Stimulated activated CD4-positive, alpha-beta T cell treated with anti-CD3 and anti-CD28 coated beads, TNF-alpha, amount 100 ng/mL, for 48 hours (primary cell): ENCODE results near the gene SACM1L.
A peak's percentile ranks its signal among the peaks of the same experiment; 100 is the strongest.

Experiments
- DNase-seq, 3 donors: peaks; one replicate each; pipeline ENCODE4 v3.0.0-alpha.2; 2020; ENCODE audit warnings: low read depth in 3 of 3

The SACM1L gene, protein sequence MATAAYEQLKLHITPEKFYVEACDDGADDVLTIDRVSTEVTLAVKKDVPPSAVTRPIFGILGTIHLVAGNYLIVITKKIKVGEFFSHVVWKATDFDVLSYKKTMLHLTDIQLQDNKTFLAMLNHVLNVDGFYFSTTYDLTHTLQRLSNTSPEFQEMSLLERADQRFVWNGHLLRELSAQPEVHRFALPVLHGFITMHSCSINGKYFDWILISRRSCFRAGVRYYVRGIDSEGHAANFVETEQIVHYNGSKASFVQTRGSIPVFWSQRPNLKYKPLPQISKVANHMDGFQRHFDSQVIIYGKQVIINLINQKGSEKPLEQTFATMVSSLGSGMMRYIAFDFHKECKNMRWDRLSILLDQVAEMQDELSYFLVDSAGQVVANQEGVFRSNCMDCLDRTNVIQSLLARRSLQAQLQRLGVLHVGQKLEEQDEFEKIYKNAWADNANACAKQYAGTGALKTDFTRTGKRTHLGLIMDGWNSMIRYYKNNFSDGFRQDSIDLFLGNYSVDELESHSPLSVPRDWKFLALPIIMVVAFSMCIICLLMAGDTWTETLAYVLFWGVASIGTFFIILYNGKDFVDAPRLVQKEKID

DNA sequence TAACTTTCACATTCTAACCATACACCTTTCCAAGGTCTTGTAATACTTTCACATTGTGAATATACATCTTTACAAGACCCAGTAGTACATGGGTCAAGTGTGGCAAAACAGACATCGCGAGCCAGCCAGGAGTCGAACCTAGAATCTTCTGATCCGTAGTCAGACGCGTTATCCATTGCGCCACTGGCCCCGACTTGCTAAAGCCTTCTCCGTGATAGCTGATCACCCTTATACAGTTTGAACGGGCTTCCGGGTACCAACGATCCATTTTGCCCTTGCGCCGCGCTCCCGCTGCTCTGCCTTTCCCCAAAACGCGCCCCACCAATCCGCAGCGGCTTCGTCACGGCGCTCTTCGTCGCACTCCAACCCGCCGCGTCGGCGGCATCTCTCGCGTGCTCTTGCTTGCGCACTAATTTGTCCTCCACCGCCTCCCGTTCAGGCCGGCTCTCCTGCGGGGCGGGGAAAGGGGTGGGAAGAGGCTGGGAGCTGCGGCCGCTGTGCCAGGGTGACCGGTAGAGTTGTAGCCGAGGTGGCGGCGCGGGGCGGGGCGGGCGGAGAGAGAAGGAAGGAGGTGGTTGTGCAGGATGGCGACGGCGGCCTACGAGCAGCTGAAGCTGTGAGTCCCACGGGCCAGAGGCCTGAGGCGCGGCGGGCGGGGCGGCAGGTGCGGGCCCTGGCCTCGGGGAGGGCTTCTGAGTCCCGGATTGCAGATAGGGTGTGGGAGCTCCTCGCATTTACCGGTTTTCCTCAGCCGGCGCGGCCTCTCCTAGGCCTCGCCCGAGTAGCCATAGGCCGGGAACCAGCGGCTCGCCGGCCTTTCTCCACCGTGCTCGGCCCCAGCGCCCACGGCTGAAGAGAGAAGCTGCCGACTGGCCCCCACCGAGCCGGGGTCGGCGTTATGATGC, at the start of gene SACM1L:
TSS of gene SACM1L (plus strand) at position 515 of the 905 bp plus-strand sequence. CDS start at position 585, 70 bp downstream.
- peak; percentile 92 to 95 (median 94) for DNase-seq

DNA sequence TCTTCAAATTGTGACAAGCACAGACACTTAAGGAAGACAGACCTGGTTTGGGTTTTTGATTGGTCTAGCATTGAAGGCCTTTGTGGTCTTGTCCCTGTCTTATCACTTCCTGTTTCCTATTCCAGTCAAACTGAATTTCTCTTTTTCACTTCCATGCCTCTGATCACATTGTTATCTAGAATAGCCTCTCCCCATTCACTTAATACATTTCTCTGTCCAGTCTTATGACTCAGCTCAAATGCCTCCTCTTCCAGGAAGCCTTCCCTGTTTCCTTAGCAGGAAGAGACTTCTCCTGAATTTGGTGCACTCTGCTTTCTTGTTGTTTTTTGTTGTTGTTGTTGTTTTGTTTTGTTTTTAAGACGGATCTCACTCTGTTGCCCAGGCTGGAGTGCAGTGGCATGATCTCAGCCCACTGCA, 49.1 kb upstream of the SACM1L start:
- DNase-seq, result no peak

DNA sequence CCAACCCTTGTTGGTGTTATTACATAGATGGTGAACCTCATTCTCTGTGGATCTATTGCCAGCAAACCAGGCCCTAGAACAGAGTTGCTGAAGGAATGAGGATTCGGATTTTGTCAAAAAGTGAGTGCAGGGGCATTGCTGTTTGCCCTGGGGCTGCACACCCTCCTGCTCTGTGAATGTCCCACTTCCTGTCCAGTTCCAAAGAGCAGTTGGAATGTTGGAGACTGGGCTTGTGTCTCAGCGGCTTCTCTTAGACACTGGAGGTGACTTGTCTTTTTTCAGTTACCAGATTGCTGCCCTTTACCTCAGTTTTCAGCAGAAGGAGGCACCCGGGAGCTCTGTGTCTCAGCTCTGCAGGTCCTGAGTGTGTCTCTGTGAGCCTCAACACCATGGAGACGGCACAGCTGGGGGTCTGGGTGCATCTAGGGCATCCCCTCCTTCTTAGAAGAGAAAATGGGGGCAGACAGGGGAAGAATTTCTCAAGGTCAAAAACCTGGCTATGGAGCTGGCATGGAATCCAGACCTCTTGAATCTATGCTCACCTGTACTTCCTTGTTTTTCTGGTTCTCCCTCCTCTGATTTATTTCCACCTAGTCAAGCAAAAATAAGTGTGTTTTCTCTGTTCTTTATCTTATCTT, 48.4 kb upstream of the SACM1L start:
- DNase-seq, result no peak

DNA sequence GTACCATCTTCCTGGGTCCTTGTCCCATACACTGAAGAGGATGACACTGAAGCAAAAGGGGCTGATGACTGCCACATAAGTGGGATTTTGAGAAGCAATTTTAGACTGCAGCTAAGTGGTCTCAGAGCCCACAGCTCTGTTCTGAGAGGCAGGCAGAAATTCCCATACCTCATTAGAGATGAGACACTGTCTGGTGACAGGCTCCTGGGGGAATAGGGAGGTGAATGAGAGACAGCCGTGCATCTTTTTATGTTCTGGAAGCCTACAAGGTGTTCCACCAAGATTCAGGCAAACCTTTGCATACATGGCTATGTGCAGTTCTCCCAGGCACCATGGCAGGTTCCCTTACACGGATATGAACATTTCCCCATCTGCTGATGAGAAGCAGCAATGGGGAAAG, 47.4 kb upstream of the SACM1L start:
- no peak for DNase-seq

DNA sequence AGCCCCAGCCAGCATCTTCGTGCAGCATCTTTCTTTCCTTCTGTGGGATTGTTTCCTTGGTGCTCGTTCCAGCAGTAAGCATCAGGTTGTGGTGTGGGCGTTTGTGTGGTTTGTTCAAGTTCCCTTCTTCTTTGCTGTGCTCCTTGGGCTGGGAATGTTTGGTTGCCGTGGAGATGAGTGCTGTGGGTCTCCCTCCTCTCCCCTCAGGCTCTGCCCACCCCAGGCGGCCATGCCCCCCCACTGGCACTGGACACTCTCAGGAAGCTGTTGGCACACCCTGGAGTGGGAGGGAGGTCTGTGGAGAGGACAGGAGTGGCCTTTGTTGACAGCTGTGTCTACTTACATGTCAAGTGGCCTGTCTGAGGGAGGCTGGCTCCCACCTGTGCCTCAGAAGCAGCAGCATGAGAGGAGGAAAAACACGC, 46.5 kb upstream of the SACM1L start:
- no peak for DNase-seq

DNA sequence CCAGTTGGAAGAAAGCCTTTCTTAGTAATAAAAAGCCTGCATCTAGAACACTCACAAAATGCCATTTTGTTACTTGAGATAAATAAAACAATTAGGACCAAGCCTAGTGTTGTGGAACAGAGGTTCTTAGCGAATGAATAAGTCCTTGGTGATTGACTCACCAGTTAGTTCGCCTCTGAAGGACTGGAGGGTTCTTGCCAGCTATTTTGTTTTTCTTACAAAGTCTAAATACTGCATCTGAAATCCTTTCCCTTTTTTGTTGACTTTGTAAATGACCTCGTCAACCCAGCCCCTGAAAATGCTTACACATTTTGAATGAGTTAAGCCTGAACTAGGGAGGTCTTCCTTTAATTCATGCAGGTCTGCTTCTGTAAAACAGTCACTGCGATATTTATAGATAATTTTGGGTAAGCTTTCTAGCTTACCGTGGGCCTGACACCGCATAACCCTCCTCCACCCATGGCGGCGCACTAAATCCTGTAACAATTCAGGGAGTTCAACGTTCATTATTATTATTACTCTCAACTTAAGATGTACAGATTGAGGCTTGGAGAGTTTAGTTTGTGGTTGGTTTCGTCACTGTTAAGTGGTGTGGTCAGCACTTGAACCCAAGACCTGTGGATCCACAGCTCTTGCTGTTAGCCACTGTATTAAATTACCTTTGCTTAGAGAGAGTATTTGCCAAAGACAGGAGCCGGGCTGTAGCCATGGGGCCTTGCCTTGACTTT, 45.0 kb upstream of the SACM1L start:
- DNase-seq, result no peak

DNA sequence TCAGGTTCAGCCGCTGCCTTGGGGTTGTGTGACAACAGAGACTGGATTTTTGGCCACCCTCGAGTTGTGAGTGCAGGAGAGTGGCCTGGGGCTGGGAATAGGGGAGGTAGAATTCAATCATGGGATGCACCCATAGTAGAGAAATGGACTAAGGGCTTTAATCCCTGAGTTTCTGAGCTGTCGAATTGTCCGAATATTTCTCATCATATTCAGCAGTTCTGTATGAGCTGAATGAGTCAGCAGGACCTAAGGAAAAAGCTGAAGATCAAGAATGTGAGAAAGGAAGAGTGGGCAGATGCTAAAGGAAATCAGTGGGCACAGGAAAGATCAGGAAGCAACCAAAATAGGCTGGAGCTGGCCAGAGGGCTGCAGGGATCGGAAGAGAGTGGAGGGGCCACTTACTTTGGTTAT, 44.4 kb upstream of the SACM1L start:
- DNase-seq, result no peak

DNA sequence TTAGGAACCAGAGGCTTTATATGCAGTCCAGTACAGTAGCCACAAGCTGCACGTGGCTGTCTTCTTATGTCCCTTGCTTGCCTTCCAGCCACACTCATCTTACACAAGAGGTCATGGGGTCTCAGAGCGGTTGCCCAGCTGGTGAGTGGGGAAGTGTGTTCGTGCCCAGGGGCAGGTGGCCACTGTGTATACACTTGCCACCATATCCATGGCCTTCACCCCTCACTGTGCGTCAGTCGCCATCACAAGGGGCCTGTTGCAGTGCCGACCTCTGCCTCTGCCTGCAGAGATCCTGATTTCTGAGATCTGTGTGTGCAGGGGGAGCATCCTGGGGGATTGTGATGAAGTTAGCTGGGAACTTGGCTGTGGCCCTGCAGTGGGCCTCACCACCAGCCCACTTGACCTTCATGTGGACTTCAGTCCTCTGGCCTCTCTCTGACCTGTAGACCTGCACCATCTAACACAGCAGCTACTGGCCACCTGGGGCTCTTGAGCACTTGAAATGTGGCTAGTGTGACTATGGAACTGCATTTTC, 43.1 kb upstream of the SACM1L start:
- DNase-seq, result no peak

DNA sequence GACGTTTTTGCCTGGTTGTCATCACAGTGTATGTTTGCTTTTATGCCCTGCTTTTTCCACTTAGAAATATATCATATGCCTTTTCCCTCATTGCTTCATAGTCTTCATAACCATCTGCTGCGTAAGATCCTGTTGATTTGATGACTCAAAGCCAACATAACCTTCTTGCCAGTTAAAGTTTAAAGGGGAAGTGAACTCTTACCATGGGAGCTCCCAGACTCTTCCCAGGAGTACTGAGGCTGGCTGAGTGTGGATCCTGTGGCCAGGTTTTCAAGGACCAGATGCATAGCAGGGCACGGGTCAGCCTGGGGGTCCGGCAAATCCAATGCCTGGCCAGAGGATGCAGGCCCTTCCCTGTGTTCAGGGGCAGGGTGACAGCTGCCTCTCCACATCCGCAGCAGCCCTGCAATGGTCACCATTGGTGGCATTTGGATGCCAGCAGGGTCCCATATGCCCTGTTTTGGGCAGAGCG, 42.0 kb upstream of the SACM1L start:
- no peak for DNase-seq

DNA sequence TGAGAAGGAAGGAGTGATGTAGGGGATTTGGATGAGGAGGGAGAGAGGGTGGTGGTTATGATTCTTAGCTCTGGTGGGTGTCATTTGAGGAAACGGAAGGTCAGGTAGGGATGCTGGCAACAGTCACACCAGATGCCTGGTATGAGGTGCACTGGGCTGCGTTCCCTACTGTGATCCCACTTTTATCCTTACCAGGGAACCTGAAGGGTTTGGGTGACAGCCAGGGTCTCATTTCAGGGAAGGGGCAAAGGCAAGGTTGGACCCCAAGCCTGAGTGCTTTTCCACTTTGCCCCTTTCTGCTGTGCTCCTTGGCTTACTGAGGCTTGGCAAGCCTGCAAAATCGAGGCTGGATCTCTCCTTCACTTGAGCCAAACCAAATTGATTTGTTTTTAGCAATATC, 36.0 kb upstream of the SACM1L start:
- no peak for DNase-seq

DNA sequence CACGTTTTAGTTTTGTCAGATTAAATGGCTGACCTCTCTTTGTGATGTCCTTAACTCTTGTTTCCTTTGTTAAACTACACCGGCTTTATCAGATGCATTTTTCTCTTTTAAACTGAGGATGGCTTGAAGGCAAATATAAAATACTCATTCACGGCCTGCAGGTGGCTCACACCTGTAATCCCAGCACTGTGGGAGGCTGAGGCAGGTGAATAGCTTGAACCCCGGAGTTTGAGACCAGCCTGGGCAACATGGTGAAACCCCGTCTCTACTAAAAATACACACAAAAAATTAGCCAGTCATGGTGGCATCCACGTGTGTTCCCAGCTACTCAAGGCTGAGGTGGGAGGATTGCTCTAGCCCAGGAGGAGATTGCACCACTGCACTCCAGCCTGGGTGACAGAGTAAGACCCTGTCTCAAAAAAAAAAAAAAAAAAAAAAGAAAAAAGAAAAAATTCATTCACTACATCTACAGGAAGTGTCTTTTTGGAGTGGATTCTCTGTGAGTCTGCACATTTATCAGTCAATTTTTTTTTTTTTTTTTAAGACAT, 34.7 kb upstream of the SACM1L start:
- DNase-seq, result no peak

DNA sequence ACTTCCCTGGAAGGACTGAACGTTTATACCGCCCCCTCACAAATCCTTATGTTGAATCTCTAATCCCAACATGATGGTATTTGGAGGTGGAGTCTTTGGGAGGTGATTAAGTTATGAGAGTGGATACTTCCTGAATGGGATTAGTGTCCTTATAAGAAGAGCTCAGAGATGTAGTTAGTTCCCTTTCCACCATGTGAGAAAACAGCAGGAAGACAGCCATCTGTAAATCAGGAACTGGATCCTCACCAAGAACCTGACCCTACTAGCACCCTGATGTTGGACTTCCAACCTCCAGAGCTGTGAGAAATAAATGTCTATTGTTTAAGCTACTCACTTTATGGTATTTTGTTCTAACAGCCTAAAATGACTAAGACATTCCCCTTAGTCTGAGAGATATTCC, 33.3 kb upstream of the SACM1L start:
- no peak for DNase-seq

DNA sequence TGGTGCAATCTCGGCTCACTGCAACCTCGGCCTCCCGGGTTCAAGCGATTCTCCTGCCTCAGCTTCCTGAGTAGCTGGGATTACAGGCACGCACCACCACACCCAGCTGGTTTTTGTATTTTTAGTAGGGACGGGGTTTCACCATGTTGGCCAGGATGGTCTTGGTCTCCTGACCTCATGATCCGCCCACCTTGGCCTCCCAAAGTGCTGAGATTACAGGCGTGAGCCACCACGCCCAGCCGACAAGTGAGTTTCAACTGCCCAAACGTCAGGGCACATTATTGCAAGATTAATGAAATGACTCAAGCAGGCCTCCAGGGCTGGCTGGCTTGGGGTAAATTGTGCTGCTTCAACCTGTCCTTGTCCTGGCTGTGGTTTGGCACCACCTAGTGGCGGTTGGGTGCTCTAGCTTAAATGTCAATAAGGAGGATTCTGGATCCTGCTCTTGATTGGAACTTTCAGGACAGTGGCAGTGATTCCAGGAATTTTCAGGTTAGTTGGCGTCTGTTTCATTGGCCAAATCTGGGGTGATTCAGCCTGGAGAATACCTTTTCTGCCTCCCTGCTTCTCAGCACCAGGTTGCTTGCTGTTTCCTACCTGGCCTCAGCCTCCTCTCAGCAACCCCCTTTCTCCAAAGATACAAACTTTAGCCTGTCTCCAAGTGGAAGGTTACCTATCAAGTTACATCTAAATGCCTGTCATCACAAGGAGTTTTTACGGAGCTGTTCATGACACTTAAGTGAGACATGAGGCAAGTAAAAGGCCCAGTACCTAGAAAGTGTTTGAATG, 32.4 kb upstream of the SACM1L start:
- peak; percentile 76 to 84 (median 80) for DNase-seq

DNA sequence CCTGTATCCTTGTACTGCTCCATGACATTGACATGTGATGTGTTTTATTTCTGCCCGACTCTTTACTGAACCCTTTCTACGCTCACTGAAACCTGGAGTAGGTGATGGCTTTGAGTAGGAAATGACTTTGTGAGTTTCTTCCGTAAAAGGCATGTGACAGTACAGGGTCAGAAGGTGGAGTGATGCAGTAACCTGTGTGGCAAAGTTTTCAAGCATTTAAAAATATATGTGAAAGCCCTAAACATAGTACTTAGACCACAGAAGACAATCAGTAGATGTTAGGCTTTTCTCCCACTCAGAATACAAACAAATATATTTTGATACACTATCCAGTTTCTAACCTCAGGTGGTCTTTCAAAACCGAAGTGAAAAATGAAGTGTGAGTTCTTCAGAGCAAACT, 31.3 kb upstream of the SACM1L start:
- no peak for DNase-seq

DNA sequence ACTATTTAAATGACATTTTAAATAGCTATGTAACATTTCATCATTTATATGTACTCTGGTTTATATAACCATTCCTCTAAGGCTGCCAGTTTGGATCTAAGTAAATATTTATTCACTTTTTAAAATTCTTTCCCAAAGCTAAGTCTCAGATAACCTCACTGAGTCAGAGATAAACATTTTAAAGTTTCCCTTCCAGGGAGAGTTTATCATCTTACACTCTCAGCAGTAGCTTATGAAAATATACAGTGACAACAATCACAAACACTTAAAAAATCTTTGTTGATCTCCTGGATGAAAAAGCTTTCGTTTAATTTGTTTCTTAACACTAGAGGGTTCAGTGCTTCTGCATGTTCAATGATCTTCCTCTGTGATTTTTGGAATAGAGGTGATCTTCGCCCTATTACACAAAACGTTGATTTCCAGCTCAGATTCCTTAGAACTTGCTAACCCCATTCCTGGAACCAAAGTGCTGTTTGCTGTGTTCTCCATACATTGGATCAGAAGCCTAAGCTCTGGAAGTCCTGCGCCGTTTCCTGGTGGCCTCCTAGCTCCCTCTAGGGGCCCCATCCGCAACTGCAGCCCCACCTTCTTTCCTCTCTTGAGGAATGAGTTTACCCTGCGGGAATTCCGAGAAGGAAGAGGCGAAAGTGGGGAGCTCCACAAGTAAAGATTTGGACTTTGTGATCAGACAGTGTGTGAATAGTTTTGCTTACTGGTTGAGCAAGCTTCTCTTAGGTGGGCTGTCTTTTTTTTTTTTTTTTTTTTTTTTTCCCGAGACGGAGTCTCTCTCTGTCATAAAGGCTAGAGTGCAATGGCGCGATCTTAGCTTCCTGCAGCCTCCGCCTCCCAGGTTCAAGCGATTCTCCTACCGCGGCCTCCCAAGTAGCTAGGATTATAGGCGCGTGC, 29.3 kb upstream of the SACM1L start:
- peak in 1 of 3 donors; percentile 20 for DNase-seq

DNA sequence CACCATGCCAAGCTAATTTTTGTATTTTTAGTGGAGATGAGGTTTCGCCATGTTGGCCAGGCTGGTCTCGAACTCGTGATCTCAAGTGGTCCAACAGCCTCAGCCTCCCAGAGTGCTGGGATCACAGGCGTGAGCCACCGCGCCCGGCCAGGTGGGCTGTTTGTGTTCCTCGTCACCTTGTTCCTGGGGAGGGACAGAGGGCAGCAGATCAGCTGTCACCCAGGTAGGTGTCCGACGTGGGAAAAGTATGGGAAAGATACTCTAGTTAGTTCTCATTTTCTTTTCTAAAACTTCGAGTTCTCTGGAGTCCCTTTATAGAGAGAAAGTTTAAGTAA, 28.7 kb upstream of the SACM1L start:
- no peak for DNase-seq

DNA sequence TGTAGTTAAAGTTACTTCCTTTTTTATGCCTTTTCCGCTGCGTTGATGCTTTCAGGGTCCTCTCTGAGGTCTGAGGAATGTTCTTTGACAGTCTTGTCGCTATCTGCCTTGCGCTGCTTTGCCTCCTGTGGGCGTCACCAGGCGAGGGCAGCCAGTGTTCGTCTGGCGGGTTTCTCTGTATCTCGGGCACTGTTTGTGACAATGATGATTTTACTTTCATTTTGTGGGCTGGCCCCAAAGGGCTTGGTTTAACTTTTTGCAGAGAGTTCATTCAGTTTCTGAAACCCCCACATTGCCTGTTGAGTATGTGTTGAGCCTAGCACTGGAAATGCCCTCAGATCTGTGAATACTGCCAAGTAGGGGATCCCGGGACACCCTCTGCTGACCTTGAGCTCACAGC, 24.6 kb upstream of the SACM1L start:
- peak; percentile 46 to 57 (median 48) for DNase-seq

DNA sequence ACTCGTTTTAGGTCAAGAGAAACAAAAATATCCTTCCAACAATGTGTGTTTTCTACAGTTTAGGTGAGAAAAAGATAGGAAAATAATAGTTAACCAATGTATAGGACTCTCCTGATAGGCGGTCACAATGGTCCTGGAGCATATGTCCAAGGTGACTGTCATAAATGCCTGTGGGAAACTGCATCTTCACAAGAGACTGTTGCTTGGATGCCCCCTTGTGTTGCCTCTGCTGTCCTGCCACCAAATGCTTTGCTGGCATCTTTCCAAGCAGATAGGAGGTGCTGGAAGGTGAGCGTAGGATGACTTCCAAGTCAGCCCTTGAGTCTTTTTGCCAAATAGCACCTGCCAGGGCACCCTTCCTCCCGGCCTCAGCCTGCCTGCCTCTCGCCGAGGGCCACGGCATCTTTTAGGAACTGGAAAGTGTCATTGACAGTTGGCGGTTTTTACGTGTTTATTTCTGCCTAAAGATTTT, 24.1 kb upstream of the SACM1L start:
- peak; percentile 32 to 52 (median 35) for DNase-seq
